Amniotic epithelial cell (primary cell): ENCODE results near the gene PSMA4.
"Not testable (repeated sequence)": the region's sequence is repeated elsewhere in the genome, so short reads cannot be mapped to it uniquely, and the experiment has no call there.

ENCODE experiments used
- DNase-seq: peaks from one replicate; pipeline ENCODE4 v3.0.0-alpha.2; 2010; ENCODE audit warnings: low read depth

Gene PSMA4

DNA sequence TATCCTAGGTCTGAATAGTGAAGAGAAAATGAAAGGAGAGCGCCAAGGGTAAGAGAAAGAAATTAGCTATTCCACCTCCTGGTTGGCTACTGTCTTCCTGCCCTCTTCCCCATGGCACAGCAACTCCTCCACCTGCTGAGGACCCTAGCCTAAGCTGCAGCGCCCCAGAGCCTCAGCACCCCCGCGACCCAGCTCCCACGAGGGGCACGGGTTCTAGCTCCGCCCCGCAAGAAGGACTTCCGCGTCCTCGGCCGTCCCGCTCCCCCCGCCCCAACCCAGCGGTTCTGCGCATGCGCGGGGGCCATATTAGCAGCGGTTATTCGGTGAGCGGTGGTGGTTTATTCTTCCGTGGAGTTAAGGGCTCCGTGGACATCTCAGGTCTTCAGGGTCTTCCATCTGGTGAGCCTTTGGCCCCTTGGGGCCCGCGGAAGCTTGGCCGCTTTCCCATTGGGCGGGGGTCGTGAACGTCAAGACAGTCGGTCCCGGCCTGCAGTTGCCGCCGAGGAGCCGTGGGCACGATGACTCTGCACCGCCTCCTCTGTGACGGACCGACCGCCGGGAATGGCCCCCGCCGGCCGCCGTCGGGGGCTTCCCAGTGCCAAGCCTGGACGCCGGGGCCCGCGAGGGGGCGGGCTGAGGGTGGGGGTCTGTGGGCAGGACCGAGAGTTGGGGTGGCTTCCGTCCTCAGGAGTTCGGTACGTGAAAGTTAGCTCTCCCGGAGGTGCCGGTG lies at the start of gene PSMA4:
PSMA4 (plus strand) TSS at position 304 of the 730 bp plus-strand sequence. CDS start 1,484 bp downstream, outside the sequence.
- peak; percentile 65 for DNase-seq

DNA sequence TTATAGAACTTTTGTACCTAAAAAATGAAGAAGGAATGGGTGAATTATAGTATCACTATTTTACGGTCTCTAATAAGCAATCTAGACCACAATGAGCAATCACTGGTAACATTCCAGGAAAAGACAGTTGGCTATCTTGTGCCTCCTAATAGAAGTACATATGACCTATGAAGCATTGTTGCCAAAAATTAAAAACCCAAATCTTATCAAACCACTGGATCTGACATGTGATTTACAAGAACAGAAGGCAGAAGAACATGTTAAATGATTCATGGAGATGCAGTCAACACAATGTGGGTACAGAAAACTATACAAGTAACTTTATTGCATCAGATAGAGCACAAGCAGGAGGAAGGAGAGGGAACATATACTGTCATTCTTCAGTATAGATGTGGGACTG lies 47.4 kb upstream of the PSMA4 start:
- peak; percentile 88 for DNase-seq

DNA sequence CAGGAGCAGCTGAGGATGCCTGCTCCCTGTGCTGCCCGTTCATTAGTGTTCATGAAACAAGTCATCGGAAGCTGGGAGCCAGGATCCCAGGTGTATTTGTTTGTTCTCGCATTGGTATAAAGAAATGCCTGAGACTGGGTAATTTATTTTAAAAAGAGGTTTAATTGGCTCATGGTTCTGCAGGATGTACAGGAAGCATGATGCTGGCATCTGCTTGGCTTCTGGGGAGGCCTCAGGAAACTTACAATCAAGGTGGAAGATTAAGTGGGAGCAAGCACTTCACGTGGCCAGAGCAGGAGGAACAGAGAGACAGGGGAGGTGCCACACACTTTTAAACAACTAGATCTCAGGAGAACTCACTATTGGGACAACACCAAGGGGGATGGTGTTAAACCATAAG lies 38.4 kb upstream of the PSMA4 start:
- no peak for DNase-seq

DNA sequence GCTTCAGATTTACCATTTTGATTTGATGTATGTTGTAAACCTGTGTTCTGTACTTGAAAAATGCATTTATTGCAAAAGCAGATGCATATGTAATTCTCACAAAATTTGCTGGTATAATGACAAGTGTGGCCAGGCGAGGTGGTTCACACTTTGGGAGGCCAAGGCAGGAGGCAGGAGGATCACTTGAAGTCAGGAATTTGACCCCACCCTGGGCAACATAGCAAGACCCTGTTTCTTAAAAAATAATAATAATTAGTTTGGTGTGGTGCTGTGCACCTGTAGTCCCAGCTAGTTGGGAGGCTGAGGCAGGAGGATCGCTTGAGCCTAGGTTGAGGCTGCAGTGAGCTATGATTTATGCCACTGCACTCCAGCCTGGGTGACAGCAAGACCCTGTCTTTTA lies 37.6 kb upstream of the PSMA4 start:
- DNase-seq = no peak

DNA sequence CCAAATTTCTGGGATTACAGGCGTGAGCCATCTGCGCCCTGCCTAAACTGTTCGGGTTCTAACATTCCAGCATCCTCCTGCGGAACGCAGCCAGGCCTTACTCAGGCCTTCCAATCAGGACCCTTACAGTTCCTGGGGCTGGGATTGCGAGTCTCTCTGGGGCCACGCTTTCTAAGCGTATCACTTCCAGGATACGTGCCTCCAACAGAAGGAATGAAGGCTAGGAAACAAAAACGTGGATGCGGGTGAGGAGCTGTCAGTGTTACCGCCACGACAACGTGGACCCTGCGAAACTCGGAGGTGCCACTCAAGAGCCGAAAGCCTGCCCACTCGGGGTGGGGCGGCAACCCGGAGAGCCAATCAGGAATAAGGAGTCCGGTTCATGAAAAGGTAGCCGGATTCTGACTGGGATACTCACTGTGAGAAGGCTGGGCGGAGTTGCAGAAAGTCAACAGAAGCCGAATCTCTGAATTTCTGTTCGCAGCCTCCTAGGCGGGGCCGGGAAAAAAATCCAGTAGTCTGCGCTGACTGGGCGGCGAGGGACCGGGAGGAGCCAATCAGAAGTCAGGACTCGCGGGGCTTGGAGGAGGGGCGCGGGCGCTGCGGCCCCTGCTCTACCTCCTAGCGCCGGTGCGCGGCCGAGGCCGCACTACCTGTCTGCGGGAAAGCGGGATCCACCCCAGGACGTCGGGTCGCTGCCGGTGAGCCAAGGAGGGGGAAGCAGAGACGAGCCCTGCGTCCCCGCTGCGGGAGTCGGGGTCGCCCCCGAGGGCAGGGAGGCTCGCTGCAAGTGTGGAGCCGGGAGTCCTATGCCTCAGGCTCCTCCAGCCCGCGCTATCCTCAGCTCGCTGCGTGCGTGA lies 33.0 kb upstream of the PSMA4 start, which contains the start of gene HYKK:
HYKK (plus strand) TSS at position 607 of the 860 bp plus-strand sequence. CDS start 5,512 bp downstream, outside the sequence.
- peak; percentile 97 for DNase-seq

DNA sequence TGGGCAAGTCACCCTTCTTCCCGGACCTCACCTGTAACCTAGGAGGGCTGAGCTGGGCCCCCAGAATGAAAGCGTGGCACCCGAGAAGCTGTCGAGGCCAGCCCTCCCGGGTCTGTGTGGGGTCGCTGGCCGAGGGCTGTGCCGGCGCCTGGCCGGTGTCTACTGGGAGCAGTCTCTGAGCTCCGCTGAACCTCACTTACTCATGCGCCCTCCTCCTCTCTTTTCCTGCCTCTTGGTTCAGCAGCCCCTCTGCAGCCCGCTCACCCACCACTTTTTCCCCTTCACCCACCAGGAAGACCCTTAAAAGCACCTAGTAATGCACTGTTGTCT lies 32.4 kb upstream of the PSMA4 start:
- no peak for DNase-seq

DNA sequence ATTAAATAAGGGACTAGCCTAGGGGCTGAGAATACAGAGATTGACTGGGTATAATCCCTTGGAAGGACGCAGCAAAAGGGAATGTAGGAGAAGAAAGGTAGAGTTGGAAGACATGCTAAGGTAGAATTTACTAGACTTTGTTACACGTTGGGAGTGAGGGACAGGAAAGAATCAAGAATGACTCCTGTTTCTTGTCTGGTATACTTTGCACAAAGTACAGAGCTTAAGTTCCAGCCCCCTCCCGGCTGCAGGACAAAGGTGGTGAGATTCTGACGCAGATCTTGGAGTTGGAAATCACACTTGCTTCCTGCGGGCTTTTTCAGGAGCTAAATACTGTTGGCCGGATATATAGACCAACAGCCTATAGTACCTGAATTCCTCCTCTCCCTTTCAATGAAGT lies 32.0 kb upstream of the PSMA4 start:
- DNase-seq = no peak

DNA sequence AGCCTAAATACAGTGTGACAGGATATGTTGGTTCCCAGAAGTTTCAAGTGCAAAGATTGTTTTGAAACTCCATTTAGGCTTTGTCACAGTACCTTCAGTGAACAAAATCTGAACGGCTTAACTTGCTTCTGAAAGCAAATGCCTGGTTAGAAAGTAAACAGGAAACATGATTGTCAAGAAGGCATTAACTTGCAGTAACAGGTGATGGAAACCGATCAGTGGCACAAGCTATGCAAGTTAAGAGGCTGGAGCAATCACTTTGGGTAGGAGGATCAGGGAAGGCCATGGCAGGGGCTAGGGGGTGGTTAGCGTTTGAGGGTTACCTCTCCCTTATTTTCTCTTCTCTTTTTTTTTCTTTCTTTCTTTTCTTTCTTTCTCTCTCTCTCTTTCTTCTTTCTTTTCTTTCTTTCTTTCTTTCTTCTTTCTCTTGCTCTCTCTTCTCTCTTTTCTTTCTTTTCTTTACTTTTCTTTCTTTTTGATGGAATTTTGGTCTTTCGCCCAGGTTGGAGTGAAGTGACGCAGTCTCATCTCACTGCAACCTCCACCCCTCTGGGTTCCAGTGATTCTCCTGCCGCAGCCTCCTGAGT lies 30.4 kb upstream of the PSMA4 start:
- no peak for DNase-seq

DNA sequence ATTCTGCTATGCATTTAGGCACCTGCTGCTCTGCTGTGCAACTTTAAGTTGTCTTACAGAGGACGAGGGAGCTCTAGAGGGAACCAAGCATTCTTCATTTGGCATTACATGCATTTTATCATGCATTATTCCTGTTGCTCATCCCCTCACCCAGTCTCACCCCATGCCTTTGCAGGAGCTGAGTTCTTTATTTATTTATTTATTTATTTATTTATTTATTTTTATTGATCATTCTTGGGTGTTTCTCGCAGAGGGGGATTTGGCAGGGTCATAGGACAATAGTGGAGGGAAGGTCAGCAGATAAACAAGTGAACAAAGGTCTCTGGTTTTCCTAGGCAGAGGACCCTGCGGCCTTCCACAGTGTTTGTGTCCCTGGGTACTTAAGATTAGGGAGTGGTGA lies 20.2 kb upstream of the PSMA4 start:
- not testable (repeated sequence) for DNase-seq

DNA sequence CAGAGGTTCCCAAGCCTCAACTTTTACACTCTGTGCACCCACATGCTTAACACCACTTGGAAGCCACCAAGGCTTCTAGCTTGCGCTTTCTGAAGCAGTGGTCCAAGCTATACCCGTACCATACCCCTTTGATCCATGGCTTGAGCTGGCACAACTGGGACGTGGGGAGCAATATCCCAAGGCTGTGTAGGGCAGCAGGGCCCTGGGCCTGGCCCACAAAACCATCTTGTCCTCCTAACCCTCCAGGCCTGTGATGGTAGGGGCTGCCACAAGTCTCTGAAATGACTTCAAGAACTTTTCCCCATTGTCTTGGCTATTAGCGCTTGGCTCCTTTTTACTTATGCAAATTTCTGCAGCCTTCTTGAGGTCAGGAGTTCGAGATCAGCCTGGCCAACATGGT lies 16.0 kb upstream of the PSMA4 start:
- DNase-seq = no peak

DNA sequence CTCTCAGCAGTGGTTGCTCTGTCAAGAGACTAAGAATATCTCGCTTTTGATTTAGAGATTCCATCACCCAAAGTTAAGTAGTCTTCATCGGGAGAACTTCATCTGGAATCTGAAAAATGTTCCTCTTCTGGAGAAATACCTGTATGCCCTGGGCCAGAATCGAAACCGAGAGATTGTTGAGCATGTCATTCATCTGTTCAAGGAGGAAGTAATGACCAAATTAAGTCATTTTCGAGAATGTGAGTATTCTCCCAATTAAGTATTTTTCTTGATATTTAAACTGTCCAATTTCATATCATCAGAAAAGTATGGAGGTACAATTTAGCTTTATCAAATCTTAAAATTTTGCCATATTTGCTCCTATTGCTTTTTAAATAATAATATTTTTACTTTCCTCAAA lies 12.9 kb upstream of the PSMA4 start:
- DNase-seq = no peak

DNA sequence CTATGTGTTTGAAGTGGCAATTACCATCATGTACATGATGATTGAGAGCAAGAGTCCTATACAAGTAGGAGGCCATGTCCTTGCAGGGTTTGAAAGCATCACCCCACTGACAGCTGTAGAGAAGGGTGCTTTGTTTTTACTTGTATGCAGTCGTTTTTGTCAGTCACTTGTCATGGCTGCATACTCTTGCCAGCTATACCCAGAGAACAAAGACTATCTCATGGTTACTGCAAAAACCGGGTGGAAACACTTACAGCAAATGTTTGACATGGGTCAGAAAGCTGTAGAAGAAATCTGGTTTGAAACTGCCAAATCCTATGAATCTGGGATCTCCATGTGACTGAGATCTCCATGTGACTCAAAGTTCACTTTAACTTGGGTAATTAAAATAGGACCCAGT lies 6.9 kb upstream of the PSMA4 start:
- DNase-seq = no peak

DNA sequence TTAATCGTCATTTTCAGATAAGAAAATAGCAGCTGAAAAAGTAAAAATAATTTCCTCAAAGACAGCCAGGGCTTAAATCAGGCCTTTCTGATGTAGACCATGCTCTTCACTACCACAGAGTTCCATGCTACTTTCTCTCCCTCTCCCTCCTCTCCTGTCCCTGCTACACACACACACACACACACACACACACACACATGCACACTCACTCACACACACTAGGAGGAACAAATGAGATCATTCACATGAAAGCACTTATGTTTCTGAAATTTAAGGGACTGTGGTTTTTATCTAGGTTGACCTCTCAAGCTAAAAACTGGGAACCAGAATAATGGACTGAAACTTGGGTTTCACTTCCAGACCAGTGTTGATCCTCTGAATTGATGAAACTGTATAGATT lies 4.1 kb upstream of the PSMA4 start:
- DNase-seq = peak; percentile 13

DNA sequence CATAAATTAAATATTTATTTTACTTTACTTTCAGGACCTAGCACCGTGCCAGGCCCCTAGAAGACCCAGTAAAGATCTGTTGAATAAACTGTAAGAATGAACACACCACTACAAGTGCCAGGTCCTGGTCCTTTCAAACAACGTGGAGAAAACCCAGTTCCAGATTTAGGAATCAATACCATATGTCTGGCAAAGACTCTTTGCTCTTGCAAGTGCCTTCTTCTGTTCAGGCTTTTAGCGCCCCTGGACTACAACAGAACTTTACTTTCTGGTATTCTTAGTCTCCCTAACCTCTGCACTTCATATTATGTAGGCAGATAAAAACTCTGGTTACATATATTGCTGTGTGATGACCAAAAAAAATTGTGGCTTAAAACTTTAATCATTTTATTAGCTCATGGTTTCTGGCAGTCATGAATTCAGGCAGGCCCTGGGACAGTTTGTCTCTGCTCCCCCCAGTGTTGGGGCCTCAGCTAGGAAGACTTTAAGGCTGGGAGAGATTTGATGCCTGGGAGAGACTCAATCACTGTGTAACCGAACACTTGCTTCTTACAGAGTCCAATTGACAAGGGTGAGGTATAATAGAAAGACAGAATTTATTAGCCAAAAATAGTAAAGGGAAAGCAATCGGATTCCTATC lies 2.9 kb upstream of the PSMA4 start:
- DNase-seq = no peak

DNA sequence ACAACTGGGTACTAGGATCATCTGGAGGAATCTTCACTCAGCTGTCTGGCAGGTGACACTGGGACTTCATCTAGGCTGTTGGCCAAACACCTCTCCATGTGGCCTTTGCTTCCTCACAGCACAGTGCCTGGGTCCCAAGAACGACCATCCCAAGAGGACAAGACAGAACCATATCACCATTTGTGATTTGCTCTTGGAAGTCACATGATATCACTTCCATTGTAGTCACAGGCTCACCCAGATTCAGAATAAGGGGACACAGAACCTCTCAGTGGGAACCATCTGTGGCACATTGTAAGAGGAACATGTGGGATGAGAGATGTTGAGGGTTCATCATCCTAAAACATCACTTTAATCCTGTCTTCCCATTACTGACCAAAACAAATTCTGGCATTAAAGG lies 1.9 kb upstream of the PSMA4 start:
- DNase-seq = no peak

DNA sequence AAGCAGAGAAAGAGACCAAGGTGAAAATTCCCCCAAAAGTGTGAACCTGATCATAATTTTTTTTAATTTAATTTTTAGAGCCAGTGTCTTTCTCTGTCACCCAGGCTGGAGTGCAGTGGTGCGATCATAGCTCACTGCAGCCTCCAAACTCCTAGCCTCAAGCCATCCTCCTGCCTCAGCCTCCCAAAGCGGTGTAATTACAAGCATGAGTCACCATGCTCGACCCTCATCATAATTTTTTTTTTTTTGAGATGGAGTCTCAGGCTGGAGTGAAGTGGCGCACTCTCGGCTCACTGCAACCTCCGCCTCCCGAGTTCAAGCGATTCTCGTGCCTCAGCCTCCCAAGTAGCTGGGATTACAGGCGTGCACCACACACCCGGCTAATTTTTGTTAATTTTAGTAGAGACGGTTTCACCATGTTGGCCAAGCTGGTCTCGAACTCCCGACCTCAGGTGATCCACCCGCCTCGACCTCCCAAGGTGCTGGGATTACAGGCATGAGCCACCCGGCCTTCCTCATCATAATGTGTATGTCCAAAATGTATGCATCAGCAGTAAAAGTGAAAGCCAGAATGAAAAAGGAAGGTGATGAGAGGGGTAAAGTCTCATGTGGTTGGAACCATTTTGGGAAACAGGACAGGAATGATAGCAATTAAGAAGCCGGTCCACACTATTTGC lies 642 bp upstream of the PSMA4 start:
- DNase-seq = not testable (repeated sequence)

DNA sequence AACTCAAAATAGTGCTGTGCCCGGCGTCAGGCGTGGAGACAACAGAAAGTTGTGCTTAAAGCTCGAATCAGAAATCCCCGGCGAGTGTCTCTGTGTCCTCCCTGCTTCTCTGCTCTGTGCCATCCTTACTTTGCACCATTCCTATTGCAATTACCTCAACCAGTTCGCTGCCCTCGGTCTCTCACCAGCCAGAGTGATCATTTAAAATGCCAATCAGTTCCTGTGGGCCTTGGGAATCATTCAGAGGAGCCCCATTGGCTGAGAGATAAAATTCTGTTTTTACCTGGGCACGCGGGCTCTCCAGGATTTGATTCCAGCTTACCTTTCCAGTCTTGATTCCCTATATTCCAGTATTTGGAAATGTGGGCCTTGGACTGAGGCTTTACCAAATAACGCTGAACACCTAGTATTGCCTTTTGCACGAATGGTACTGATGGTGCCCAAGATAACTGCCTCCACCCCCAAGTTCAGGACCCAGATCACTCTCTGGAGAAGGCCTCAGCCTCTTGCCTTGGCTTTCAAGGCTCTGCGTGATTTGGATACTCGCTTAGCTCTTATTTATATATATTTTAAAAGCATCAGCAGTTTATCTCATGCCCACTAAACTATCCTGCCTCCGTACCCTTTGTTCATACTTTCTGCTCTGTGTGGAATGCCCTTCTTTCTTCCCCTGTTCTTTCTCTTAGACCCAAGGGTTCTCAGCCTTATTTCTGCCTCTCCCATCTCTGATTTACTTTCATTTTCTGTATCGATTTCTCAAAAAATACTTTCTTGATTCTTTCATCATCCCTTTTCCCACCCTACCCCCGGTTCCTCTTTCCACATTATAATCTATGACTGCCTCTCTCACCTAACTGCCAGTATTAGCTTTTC lies 863 bp downstream of the PSMA4 start:
- DNase-seq = no peak

DNA sequence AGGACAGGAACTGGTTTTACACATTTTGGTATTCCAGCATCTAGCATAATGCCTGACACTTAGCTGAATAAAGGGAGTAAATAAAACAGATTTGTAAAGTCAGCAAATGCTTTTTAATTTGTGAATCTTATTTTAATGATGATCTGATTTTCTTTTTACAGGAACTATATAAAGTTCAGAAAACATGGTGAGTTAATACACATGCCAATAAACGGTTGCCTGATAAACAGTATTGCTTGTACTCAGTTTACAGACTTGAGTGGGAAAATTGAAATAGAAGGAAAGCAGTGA lies 1.4 kb downstream of the PSMA4 start:
- DNase-seq = no peak

DNA sequence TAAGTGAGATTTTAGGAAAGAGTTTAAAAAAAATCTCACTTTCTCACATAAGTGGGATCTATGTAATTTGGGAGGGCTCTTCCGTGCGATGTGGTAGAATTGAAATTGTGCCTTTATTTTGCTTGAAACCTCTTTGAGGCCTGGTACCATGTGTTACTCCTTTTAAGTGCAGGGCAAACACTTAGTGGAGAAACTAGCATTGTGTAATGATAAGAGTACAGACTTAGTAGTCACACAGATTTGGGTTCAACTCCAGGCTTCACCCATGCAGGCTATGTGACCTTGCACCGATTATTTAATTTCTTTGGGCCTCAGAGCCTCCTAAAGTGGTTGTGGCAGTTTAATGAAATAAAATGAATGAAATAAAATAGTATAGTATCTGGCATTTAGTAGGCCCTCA lies 2.4 kb downstream of the PSMA4 start:
- DNase-seq = no peak

DNA sequence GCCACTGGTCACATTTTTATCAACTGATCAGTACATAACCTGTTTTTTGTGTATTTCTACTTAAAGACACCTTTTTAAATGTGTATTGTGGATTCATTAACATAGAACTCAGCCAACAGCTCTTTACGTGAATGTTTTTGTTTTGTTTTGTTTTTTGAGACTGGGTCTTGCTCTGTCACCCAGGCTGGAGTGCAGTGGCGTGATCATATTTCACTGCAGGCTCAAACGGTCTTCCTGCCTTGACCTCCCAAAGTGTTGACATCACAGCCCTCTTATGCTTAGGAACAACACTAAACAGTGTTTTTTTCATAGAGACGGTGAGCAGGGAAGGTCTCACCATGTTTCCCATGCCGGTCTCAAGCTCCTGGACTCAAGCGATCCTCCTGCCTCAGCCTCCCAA lies 9.9 kb downstream of the PSMA4 start:
- DNase-seq = no peak

DNA sequence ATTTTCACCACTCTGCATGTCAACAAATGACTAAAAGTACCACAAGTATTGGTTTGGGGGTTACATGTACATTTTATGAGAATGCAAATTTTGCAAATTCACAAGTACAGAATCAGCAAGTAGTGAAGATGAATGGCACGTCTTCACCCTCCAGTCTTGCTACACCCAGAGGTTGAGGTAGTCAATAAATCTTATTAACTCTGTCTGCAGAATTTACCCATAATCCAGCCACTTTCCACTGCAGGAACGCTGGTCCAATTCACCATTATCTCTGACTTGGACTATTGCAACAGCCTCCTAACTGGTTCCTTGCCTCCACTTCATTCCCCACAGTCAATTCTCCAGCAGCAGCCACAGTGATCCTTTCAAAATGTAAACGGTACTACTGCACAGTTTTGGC lies 10.6 kb downstream of the PSMA4 start:
- DNase-seq = no peak
